ENCODE data around the gene HYKK.
A peak's percentile ranks its signal among the peaks of the same experiment; 100 is the strongest.

Gene HYKK

GRCh38 chr15:78565951-78566774 is 58.8 kb downstream of the HYKK start:
- Histone ChIP-seq H4K20me1 (peaks cover 0 to 6% (median 0%) of the 10 kb centered on the region in 11 experiments; a peak in 2 of 22 replicates), H3K4me1 (peaks cover 12 to 32% (median 29%) of the 10 kb centered on the region in 10 experiments; a peak in 19 of 20 replicates), H3K4me3 (peak overlapping the region; percentile 72 to 99 (median 86)), H3K27ac (peak overlapping the region in 9 of 11 experiments; percentile 45 to 87 (median 80); a peak in 18 of 22 replicates), H3K4me2 (peak overlapping the region; percentile 80 to 96 (median 87)), H3K9ac (peak overlapping the region; percentile 68 to 93 (median 84)), H3K27me3 (no peaks in the 10 kb centered on the region), H3K36me3 (no peaks in the 10 kb centered on the region), H3K9me3 (replicated peaks in 1 of 11) (no peaks in the 10 kb centered on the region)
- no peak for TF ChIP-seq Cebpa-rat (IDR thresholded peaks at IDR 0.05)

- peak overlapping the region in 1 of 10 experiments; percentile 1; a peak in 1 of 20 replicates for H3K4me3 ChIP-seq
- H3K9me3 ChIP-seq (replicated peaks in 1 of 11), result no peaks in the 10 kb centered on the region
- H3K9ac ChIP-seq, result no peak overlapping the region
- H3K27ac ChIP-seq, result no peak overlapping the region
- H3K4me1 ChIP-seq, result peaks cover 12 to 32% (median 29%) of the 10 kb centered on the region in 10 experiments; a peak in 19 of 20 replicates
- no peaks in the 10 kb centered on the region for H3K36me3 ChIP-seq
- H3K4me2 ChIP-seq, result peak overlapping the region in 9 of 11 experiments; percentile 7 to 92 (median 86); a peak in 16 of 22 replicates
- H3K27me3 ChIP-seq, result no peaks in the 10 kb centered on the region
- TF ChIP-seq Cebpa-rat (IDR thresholded peaks at IDR 0.05), result no peak
- peaks cover 0 to 6% (median 0%) of the 10 kb centered on the region in 11 experiments; a peak in 2 of 22 replicates for H4K20me1 ChIP-seq
Measured at GRCh38 chr15:78567531-78567930, 60.2 kb downstream of the HYKK start.

- H3K4me2 ChIP-seq, result no peak overlapping the region
- H4K20me1 ChIP-seq, result peaks cover 0 to 13% (median 0%) of the 10 kb centered on the region in 11 experiments; a peak in 4 of 22 replicates
- no peak overlapping the region for H3K9ac ChIP-seq
- no peak for TF ChIP-seq Cebpa-rat (IDR thresholded peaks at IDR 0.05)
- no peak overlapping the region for H3K4me3 ChIP-seq
- peaks cover 6 to 31% (median 25%) of the 10 kb centered on the region in 10 experiments; a peak in 16 of 20 replicates for H3K4me1 ChIP-seq
- no peaks in the 10 kb centered on the region for H3K27me3 ChIP-seq
- H3K9me3 ChIP-seq (replicated peaks in 1 of 11), result no peaks in the 10 kb centered on the region
- peaks cover 0 to 3% (median 0%) of the 10 kb centered on the region in 11 experiments; a peak in 1 of 22 replicates for H3K36me3 ChIP-seq
- H3K27ac ChIP-seq, result no peak overlapping the region
Measured at GRCh38 chr15:78570710-78571109, 63.3 kb downstream of the HYKK start.

GRCh38 chr15:78571382-78571781 is 64.0 kb downstream of the HYKK start:
- Histone ChIP-seq H3K27ac (no peak overlapping the region), H3K27me3 (no peaks in the 10 kb centered on the region), H3K9me3 (replicated peaks in 1 of 11) (no peaks in the 10 kb centered on the region), H3K4me1 (peaks cover 3 to 30% (median 23%) of the 10 kb centered on the region in 10 experiments; a peak in 16 of 20 replicates), H3K4me3 (no peak overlapping the region), H3K9ac (no peak overlapping the region), H3K4me2 (no peak overlapping the region), H4K20me1 (peaks cover 0 to 15% (median 0%) of the 10 kb centered on the region in 11 experiments; a peak in 4 of 22 replicates), H3K36me3 (peaks cover 0 to 3% (median 0%) of the 10 kb centered on the region in 11 experiments; a peak in 1 of 22 replicates)
- no peak for TF ChIP-seq Cebpa-rat (IDR thresholded peaks at IDR 0.05)

- H4K20me1 ChIP-seq, result peaks cover 0 to 10% (median 0%) of the 10 kb centered on the region in 11 experiments; a peak in 4 of 22 replicates
- H3K4me2 ChIP-seq, result no peak overlapping the region
- H3K27ac ChIP-seq, result no peak overlapping the region
- H3K4me3 ChIP-seq, result no peak overlapping the region
- H3K27me3 ChIP-seq, result no peaks in the 10 kb centered on the region
- no peak overlapping the region for H3K9ac ChIP-seq
- H3K4me1 ChIP-seq, result peaks cover 0 to 11% (median 5%) of the 10 kb centered on the region in 10 experiments; a peak in 14 of 20 replicates
- TF ChIP-seq Cebpa-rat (IDR thresholded peaks at IDR 0.05), result no peak
- H3K9me3 ChIP-seq (replicated peaks in 1 of 11), result no peaks in the 10 kb centered on the region
- H3K36me3 ChIP-seq, result peaks cover 0 to 3% (median 0%) of the 10 kb centered on the region in 11 experiments; a peak in 1 of 22 replicates
Measured at GRCh38 chr15:78573416-78573815, 66.0 kb downstream of the HYKK start.

- Histone ChIP-seq H3K4me3 (no peak overlapping the region), H3K4me1 (peaks cover 0 to 11% (median 5%) of the 10 kb centered on the region in 10 experiments; a peak in 14 of 20 replicates), H3K9ac (no peak overlapping the region), H3K27me3 (no peaks in the 10 kb centered on the region), H4K20me1 (peaks cover 0 to 10% (median 0%) of the 10 kb centered on the region in 11 experiments; a peak in 4 of 22 replicates), H3K36me3 (peaks cover 0 to 3% (median 0%) of the 10 kb centered on the region in 11 experiments; a peak in 1 of 22 replicates), H3K27ac (no peak overlapping the region), H3K9me3 (replicated peaks in 1 of 11) (no peaks in the 10 kb centered on the region), H3K4me2 (peak overlapping the region in 8 of 11 experiments; percentile 3 to 46 (median 20); a peak in 7 of 22 replicates)
- no peak for TF ChIP-seq Cebpa-rat (IDR thresholded peaks at IDR 0.05)
Measured at GRCh38 chr15:78574944-78575343, 67.6 kb downstream of the HYKK start.
